Muscle of leg (tissue), 11 donors: ENCODE measurements around the gene APOM. TPM values are rescaled to one million over a fixed set of nuclear protein-coding genes. Genes with fewer than 3 reads are reported as not detected.

Experiments
- DNase-seq: peaks from one replicate; pipeline ENCODE4 v3.0.0; 2013
- H3K27ac ChIP-seq: one replicate; pipeline ENCODE4 v1.5.1; 2013; ENCODE audit warnings: mild to moderate bottlenecking, low read length, control low read depth
- H3K27me3 ChIP-seq: one replicate; pipeline ENCODE4 v1.6.1; 2013; ENCODE audit warnings: low read length; ENCODE audit not compliant: control insufficient read depth, insufficient read depth
- H3K36me3 ChIP-seq: one replicate; pipeline ENCODE4 v1.6.1; 2013; ENCODE audit warnings: low read length; ENCODE audit not compliant: control insufficient read depth, insufficient read depth
- H3K4me1 ChIP-seq: one replicate; pipeline ENCODE4 v1.6.1; 2013; ENCODE audit warnings: low read length; ENCODE audit not compliant: control insufficient read depth, insufficient read depth
- H3K4me3 ChIP-seq: one replicate; pipeline ENCODE4 v1.5.1; 2013; ENCODE audit warnings: low read length, control low read depth
- H3K9me3 ChIP-seq: replicated peaks from 2 replicates; pipeline ENCODE4 v1.6.1; 2013; ENCODE audit warnings: low read depth, low read length; ENCODE audit not compliant: control insufficient read depth
- whole genome bisulfite sequencing: methylation state at CpG from one replicate; pipeline ENCODE4 v1.1.5; 2013; ENCODE audit warnings: missing lambda C conversion rate; ENCODE audit not compliant: insufficient coverage; 5-methylcytosine and 5-hydroxymethylcytosine counted together
- polyA plus RNA-seq, 8 donors: library from polyadenylated mRNA; unstranded; fragments of 120-200 nt; gene quantifications; one replicate each; pipeline versions ENCODE4 v1.2.1 to v1.2.3, GENCODE V29; 2013; ENCODE audit warnings: inconsistent platforms in 1 of 8, low replicate concordance in 1 of 8; ENCODE audit not compliant: insufficient read length in 8 of 8, insufficient read depth in 1 of 8
- total RNA-seq: library from RNA; stranded (reverse); fragments of 120-200 nt; gene quantifications from one replicate; pipeline ENCODE4 v1.2.4, GENCODE V29; 2013

Gene APOM
- total and polyA plus RNA-seq, 9 donors, result 2.6 to 8.5 (median 4.1) TPM

- H3K4me1 ChIP-seq, result peaks cover 17% of the 10 kb centered on the region
- H3K27ac ChIP-seq, result no peak overlapping the region
- WGBS, result no CpG with 5 or more reads among the region's 6 CpGs
- H3K4me3 ChIP-seq, result no peak overlapping the region
- no peaks in the 10 kb centered on the region for H3K9me3 ChIP-seq
- H3K36me3 ChIP-seq, result peaks cover 3% of the 10 kb centered on the region
- no peak for DNase-seq
- H3K27me3 ChIP-seq, result no peaks in the 10 kb centered on the region
Measured at GRCh38 chr6:31705931-31706330, 50.2 kb downstream of the APOM start.

DNA sequence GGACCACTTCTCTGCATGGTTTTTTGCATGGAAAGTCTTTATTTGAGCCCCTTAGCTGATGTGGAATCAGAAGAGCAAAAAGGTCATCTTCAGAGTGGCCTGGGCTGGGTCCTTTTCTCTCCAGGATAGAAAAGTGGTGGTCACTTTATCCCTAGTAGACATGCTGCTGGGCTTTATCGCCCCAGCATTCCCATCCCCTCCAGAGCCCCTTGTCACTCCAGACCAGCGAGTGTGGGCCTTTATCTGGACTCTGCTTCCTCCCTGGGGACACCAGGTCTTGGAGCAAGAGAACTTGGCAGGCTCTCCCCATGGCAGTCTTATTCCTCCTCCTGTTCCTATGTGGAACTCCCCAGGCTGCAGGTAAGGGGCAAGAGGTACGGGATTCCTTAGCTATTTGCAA lies 50.9 kb downstream of the APOM start, which contains the start of gene LY6G6F:
LY6G6F (plus strand) TSS at position 268 of the 400 bp plus-strand sequence; CDS start at position 309, 41 bp downstream.
- peaks cover 11% of the 10 kb centered on the region for H3K4me1 ChIP-seq
- DNase-seq, result no peak
- 50% methylated on average over 2 of the region's 3 CpGs for WGBS

DNA sequence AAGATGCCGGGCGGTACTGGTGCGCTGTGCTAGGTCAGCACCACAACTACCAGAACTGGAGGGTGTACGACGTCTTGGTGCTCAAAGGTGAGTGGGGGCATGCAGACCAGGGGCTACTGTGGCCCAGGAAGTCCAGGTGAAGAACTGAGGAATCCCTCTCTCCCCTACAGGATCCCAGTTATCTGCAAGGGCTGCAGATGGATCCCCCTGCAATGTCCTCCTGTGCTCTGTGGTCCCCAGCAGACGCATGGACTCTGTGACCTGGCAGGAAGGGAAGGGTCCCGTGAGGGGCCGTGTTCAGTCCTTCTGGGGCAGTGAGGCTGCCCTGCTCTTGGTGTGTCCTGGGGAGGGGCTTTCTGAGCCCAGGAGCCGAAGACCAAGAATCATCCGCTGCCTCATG lies 52.0 kb downstream of the APOM start:
- Histone ChIP-seq H3K27ac (no peak overlapping the region), H3K4me1 (peaks cover 5% of the 10 kb centered on the region), H3K36me3 (no peaks in the 10 kb centered on the region), H3K4me3 (no peak overlapping the region), H3K27me3 (no peaks in the 10 kb centered on the region), H3K9me3 (no peaks in the 10 kb centered on the region)
- no peak for DNase-seq
- WGBS, result 81% methylated on average over 5 of the region's 10 CpGs

More for the DNA sequence above, 50.9 kb downstream of the APOM start, which contains the start of gene LY6G6F:
- H3K27me3 ChIP-seq, result no peaks in the 10 kb centered on the region
- H3K4me3 ChIP-seq, result no peak within 1 kb of the TSS
- no peak within 1 kb of the TSS for H3K27ac ChIP-seq
- H3K9me3 ChIP-seq, result no peaks in the 10 kb centered on the region
- H3K36me3 ChIP-seq, result no peaks in the 10 kb centered on the region

Other genes with a start within 250 kb of the APOM start
Only the 30 nearest of the 37 such genes appear.
- 0.75 TPM for gene MICB, start 157.7 kb upstream of the APOM start, total RNA-seq
- gene MICB, start 157.7 kb upstream of the APOM start, polyA plus RNA-seq, result 1 to 10 TPM in 4 of 8 donors, under 1 TPM in 4; 0.39 to 1.4 (median 1.0) TPM
- gene MCCD1, start 126.9 kb upstream of the APOM start, total RNA-seq, result not detected
- not detected for gene MCCD1, start 126.9 kb upstream of the APOM start, polyA plus RNA-seq
- gene DDX39B, start 113.9 kb upstream of the APOM start, total RNA-seq, result 354 TPM
- gene DDX39B, start 113.9 kb upstream of the APOM start, polyA plus RNA-seq, result 100 to 1,000 TPM; 311 to 433 (median 373) TPM
- gene ATP6V1G2, start 109.3 kb upstream of the APOM start, total RNA-seq, result 1.4 TPM
- gene ATP6V1G2, start 109.3 kb upstream of the APOM start, polyA plus RNA-seq, result 1 to 10 TPM; 2.1 to 5.6 (median 4.6) TPM
- 19.1 TPM for gene NFKBIL1, start 108.3 kb upstream of the APOM start, total RNA-seq
- gene NFKBIL1, start 108.3 kb upstream of the APOM start, polyA plus RNA-seq, result 10 to 100 TPM; 16.3 to 20.6 (median 17.2) TPM
- gene LTA, start 83.6 kb upstream of the APOM start, total RNA-seq, result 0.04 TPM
- gene LTA, start 83.6 kb upstream of the APOM start, polyA plus RNA-seq, result under 1 TPM in 5 of 8 donors, not detected in 3; 0.12 to 0.26 (median 0.19) TPM
- gene TNF, start 80.3 kb upstream of the APOM start, total RNA-seq, result 0.22 TPM
- under 1 TPM in 6 of 8 donors, not detected in 2; 0.08 to 0.80 (median 0.25) TPM for gene TNF, start 80.3 kb upstream of the APOM start, polyA plus RNA-seq
- gene LTB, start 73.5 kb upstream of the APOM start, total RNA-seq, result 0.58 TPM
- 1 to 10 TPM; 1.1 to 2.9 (median 2.3) TPM for gene LTB, start 73.5 kb upstream of the APOM start, polyA plus RNA-seq
- gene LST1, start 69.6 kb upstream of the APOM start, total RNA-seq, result 9.0 TPM
- gene LST1, start 69.6 kb upstream of the APOM start, polyA plus RNA-seq, result 1 to 10 TPM; 5.0 to 7.7 (median 6.8) TPM
- gene NCR3, start 62.9 kb upstream of the APOM start, total RNA-seq, result not detected
- gene NCR3, start 62.9 kb upstream of the APOM start, polyA plus RNA-seq, result under 1 TPM in 1 of 8 donors, not detected in 7; 0.14 TPM
- gene AIF1, start 40.7 kb upstream of the APOM start, total RNA-seq, result 29.2 TPM
- gene AIF1, start 40.7 kb upstream of the APOM start, polyA plus RNA-seq, result 10 to 100 TPM; 18.7 to 29.5 (median 21.1) TPM
- gene PRRC2A, start 35.2 kb upstream of the APOM start, total RNA-seq, result 51.3 TPM
- gene PRRC2A, start 35.2 kb upstream of the APOM start, polyA plus RNA-seq, result 100 to 1,000 TPM; 124 to 175 (median 153) TPM
- 150 TPM for gene BAG6, start 3.2 kb upstream of the APOM start, total RNA-seq
- gene BAG6, start 3.2 kb upstream of the APOM start, polyA plus RNA-seq, result 100 to 1,000 TPM; 170 to 229 (median 214) TPM
- 17.1 TPM for gene C6orf47, start 4.9 kb downstream of the APOM start, total RNA-seq
- gene C6orf47, start 4.9 kb downstream of the APOM start, polyA plus RNA-seq, result 10 to 100 TPM; 13.7 to 18.9 (median 14.7) TPM
- 9.8 TPM for gene GPANK1, start 9.1 kb downstream of the APOM start, total RNA-seq
- 10 to 100 TPM; 13.8 to 19.0 (median 15.7) TPM for gene GPANK1, start 9.1 kb downstream of the APOM start, polyA plus RNA-seq
- 107 TPM for gene CSNK2B, start 10.2 kb downstream of the APOM start, total RNA-seq
- gene CSNK2B, start 10.2 kb downstream of the APOM start, polyA plus RNA-seq, result 100 to 1,000 TPM; 127 to 175 (median 140) TPM
- gene LY6G5B, start 14.1 kb downstream of the APOM start, total RNA-seq, result 4.9 TPM
- 10 to 100 TPM in 5 of 8 donors, 1 to 10 TPM in 3; 5.8 to 16.7 (median 12.8) TPM for gene LY6G5B, start 14.1 kb downstream of the APOM start, polyA plus RNA-seq
- gene LY6G5C, start 25.2 kb downstream of the APOM start, total RNA-seq, result 0.80 TPM
- gene LY6G5C, start 25.2 kb downstream of the APOM start, polyA plus RNA-seq, result 1 to 10 TPM in 7 of 8 donors, under 1 TPM in 1; 0.70 to 3.9 (median 2.2) TPM
- 50.8 TPM for gene ABHD16A, start 47.4 kb downstream of the APOM start, total RNA-seq
- gene ABHD16A, start 47.4 kb downstream of the APOM start, polyA plus RNA-seq, result 10 to 100 TPM; 42.0 to 55.8 (median 44.9) TPM
- gene LY6G6F, start 51.0 kb downstream of the APOM start, total RNA-seq, result not detected
- gene LY6G6F, start 51.0 kb downstream of the APOM start, polyA plus RNA-seq, result not detected
- gene LY6G6D, start 59.5 kb downstream of the APOM start, total RNA-seq, result 0.58 TPM
- gene LY6G6D, start 59.5 kb downstream of the APOM start, polyA plus RNA-seq, result 1 to 10 TPM in 1 of 8 donors, under 1 TPM in 4, not detected in 3; 0.31 to 1.7 (median 0.75) TPM
- gene LY6G6C, start 65.9 kb downstream of the APOM start, total RNA-seq, result 0.09 TPM
- gene LY6G6C, start 65.9 kb downstream of the APOM start, polyA plus RNA-seq, result 1 to 10 TPM in 1 of 8 donors, under 1 TPM in 6, not detected in 1; 0.15 to 1.2 (median 0.37) TPM
- gene MPIG6B, start 67.5 kb downstream of the APOM start, total RNA-seq, result 0.09 TPM
- 1 to 10 TPM in 1 of 8 donors, under 1 TPM in 7; 0.44 to 1.2 (median 0.74) TPM for gene MPIG6B, start 67.5 kb downstream of the APOM start, polyA plus RNA-seq
- gene DDAH2, start 73.4 kb downstream of the APOM start, total RNA-seq, result 101 TPM
- gene DDAH2, start 73.4 kb downstream of the APOM start, polyA plus RNA-seq, result 100 to 1,000 TPM; 111 to 147 (median 135) TPM
- 219 TPM for gene CLIC1, start 80.6 kb downstream of the APOM start, total RNA-seq
- gene CLIC1, start 80.6 kb downstream of the APOM start, polyA plus RNA-seq, result 100 to 1,000 TPM; 117 to 177 (median 152) TPM
- gene MSH5, start 84.1 kb downstream of the APOM start, total RNA-seq, result 9.1 TPM
- gene MSH5, start 84.1 kb downstream of the APOM start, polyA plus RNA-seq, result 10 to 100 TPM in 6 of 8 donors, 1 to 10 TPM in 2; 5.3 to 20.8 (median 11.5) TPM
- 2.7 TPM for gene SAPCD1, start 106.8 kb downstream of the APOM start, total RNA-seq
- gene SAPCD1, start 106.8 kb downstream of the APOM start, polyA plus RNA-seq, result 1 to 10 TPM; 1.4 to 6.3 (median 2.9) TPM
- 1.2 TPM for gene VWA7, start 121.4 kb downstream of the APOM start, total RNA-seq
- gene VWA7, start 121.4 kb downstream of the APOM start, polyA plus RNA-seq, result 1 to 10 TPM in 7 of 8 donors, under 1 TPM in 1; 0.71 to 2.1 (median 1.6) TPM
- 21.9 TPM for gene VARS1, start 139.9 kb downstream of the APOM start, total RNA-seq
- gene VARS1, start 139.9 kb downstream of the APOM start, polyA plus RNA-seq, result 10 to 100 TPM; 35.1 to 63.0 (median 51.2) TPM
- 42.0 TPM for gene LSM2, start 151.1 kb downstream of the APOM start, total RNA-seq
- 10 to 100 TPM; 41.3 to 64.3 (median 56.8) TPM for gene LSM2, start 151.1 kb downstream of the APOM start, polyA plus RNA-seq